G401 (cell line): ENCODE data around the gene RIMS3. TPM values are rescaled to one million over a fixed set of nuclear protein-coding genes. Genes with fewer than 3 reads are reported as not detected.

Experiments
- DNase-seq: peaks from one replicate; pipeline ENCODE4 v3.0.0-alpha.2; 2015; ENCODE audit warnings: low spot score
- in situ Hi-C: cut with HindIII; loops from 2 replicates; pipeline ENCODE4 v1.10.0; 2016; ENCODE audit warnings: low sequenced_read_pairs, mixed read lengths
- total RNA-seq: library from RNA; depleted of rRNA; stranded (reverse); fragments of >200 nt; shearing (Covaris generic); gene quantifications from 2 replicates; pipeline ENCODE4 v1.2.3, GENCODE V29; 2014

The RIMS3 gene
- total RNA-seq, 1 experiment from 2014 or later: 8.2 TPM

DNA sequence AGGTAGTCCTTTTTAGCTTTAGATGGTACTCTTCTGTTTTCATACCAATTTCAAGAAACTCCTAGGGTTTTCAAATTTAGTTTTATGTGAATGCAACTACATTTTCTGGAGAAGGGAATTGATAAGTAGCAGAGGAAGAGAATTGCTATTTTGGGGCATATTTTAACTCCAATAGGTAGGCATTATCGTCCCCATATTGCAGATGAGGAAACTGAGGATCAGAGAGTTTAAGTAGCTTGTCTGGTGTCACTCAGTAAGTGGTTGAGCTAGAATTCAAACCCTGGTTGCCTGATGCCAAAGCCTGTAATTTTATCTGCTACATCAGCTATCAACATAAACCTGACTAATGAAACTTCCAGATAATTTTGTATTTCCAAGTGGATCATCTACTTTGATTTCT lies 27.9 kb upstream of the RIMS3 start:
- in situ Hi-C loops: no loop called here
- DNase-seq: no peak

DNA sequence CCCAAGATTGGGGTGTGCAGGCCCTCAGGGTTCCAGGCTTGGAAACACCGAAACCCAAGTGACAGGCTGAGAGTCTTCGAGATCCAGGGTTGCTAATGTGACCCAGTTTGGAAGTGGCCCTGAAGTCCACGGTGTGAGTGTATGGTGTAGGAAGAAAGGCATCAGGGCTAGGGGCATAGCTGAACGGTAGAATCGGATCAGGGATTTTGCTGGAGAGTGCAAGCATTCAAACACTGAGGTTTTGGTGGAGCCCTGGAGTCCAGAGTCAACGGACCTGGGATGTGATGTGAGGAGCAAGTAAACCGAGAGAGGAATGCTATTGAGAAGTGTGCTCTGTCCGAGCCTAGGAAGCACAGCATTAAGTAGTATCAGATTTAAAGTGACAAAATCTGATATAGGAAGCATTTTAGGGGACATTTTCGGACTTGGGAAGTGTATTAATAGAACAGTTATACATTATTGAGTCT lies 27.0 kb upstream of the RIMS3 start:
- peak; percentile 80 for DNase-seq
- in situ Hi-C loops: no loop called here

- peak; percentile 97 for DNase-seq
- in situ Hi-C loops: no loop called here
Observed at GRCh38 chr1:40691538-40692428, 26.3 kb upstream of the RIMS3 start, which contains the start of gene NFYC. Gene NFYC, plus strand, starts transcription at chr1:40691704. Its CDS starts 47,140 bp downstream, at chr1:40738844.

- DNase-seq: peak; percentile 39
- in situ Hi-C loops: no loop called here
Observed at GRCh38 chr1:40690771-40691537, 25.5 kb upstream of the RIMS3 start.

DNA sequence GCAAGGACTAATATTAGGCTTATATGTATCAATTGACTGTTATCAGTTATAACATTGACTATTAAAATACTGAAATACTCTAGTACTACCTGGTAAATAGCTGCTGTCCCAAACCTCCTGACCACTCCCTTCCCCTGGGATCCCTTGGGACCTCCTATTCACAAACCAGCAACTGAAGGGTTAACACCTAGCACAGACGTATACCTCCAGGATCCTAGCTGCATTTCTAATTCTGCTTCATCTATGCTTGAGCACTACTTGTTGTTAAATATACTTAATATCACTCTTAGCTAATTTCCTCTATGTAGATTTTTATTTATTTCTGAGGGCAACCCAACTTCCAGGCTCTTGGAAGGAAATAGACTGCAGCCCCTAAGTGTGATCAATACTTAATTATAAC lies 24.3 kb upstream of the RIMS3 start:
- in situ Hi-C loops: loop anchor here (10.0 kb wide), 1 partner anchor 155 kb away; the partner anchor contains the start of gene ZNF684
- DNase-seq: no peak

- DNase-seq: no peak
- in situ Hi-C loops: loop anchor here (10.0 kb wide), 1 partner anchor 153 kb away; the partner anchor contains the start of gene ZNF684
Observed at GRCh38 chr1:40687661-40688060, 22.2 kb upstream of the RIMS3 start.

GRCh38 chr1:40687059-40687458 lies 21.6 kb upstream of the RIMS3 start:
- in situ Hi-C loops: loop anchor here (10.0 kb wide), 1 partner anchor 152 kb away; the partner anchor contains the start of gene ZNF684
- DNase-seq: no peak

GRCh38 chr1:40684669-40685068 lies 19.2 kb upstream of the RIMS3 start:
- in situ Hi-C loops: loop anchor here (5.0 to 10.0 kb wide), 2 partner anchors 37 to 150 kb away; partner anchors contain the start of gene ZNF684
- DNase-seq: no peak

DNA sequence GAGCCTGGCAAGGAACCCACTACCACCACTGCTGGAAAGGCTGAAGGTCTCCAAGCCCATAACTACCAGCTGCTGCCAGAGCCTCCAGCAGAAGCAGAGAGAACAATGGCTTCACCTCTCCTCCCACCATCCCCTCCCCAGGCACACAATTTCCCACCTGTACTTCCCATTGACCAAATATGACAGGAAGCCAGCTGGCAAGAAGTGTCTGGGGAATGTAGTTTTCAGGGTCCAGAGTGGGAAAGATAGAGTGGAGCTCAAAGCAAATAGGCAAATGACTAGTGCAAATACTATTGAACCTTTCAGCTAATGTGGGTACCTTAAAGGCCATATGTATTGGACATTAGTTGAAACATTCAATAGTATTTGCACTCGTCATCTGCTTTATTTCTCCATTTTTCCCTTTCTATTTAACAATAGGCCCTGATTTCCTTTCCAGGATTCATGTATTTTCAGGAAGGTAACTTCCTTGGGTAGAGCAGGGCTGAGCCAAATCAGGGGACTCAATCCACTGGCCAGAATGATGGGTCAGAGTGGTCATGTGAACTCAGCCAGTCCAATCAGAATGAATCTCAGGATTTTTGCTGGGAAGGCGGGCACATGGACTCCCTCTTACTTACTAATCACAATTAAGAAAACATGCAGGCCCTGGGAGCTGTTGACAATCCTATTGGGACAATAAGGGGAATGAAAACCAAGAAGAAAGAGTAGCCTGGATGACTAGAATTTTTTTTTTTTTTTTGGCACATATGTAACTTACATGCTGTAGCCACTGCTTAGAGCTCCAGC lies 13.9 kb upstream of the RIMS3 start:
- in situ Hi-C loops: no loop called here
- no peak for DNase-seq

DNA sequence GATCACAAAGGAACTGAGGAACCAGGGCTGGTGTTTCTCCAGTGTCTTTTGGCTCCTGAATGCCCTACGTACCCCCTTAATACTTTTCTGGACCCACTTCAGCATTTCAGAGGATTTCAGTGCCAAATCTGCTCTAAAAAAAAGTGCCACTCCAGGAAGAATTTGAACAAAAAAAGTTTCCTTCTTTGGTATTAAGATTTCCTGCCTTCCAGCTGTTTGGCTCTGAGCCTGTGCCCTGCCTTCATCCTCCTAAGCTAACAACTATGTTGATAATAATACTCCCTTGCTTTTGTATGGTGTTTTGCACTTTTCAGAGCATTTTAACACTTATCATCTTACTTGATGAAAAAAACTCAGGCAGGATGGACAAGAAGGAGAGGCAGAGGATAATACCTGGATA lies 11.0 kb upstream of the RIMS3 start:
- in situ Hi-C loops: no loop called here

DNA sequence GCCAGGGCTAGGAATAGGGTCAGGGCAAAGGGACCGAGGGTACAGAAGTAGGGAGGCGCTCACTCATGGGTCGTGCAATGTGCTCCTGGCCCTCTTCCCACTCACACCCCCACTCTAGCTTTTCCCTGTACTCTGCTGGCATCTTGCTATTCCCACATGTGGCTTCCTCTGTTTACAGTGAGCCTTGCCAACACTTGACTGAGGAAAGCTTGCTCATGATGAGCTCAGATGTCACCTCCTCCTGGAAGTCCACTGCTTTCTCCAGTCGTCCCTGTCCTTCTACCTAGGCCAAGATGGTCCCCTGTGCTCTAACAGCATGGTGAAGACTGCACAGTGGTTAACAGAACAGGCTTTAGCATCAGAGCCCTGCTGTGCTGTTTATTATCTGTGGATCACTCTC lies 8.0 kb upstream of the RIMS3 start:
- in situ Hi-C loops: no loop called here

More for the DNA sequence above, 11.0 kb upstream of the RIMS3 start:
- no peak for DNase-seq

GRCh38 chr1:40668769-40669525 lies 3.5 kb upstream of the RIMS3 start:
- DNase-seq: peak; percentile 94
- in situ Hi-C loops: no loop called here

More for the DNA sequence above, 8.0 kb upstream of the RIMS3 start:
- DNase-seq: no peak

- in situ Hi-C loops: no loop called here
- peak; percentile 70 for DNase-seq
Observed at GRCh38 chr1:40664791-40665190, 691 bp downstream of the RIMS3 start.

GRCh38 chr1:40664167-40664537 lies 1.3 kb downstream of the RIMS3 start:
- in situ Hi-C loops: no loop called here
- DNase-seq: no peak

DNA sequence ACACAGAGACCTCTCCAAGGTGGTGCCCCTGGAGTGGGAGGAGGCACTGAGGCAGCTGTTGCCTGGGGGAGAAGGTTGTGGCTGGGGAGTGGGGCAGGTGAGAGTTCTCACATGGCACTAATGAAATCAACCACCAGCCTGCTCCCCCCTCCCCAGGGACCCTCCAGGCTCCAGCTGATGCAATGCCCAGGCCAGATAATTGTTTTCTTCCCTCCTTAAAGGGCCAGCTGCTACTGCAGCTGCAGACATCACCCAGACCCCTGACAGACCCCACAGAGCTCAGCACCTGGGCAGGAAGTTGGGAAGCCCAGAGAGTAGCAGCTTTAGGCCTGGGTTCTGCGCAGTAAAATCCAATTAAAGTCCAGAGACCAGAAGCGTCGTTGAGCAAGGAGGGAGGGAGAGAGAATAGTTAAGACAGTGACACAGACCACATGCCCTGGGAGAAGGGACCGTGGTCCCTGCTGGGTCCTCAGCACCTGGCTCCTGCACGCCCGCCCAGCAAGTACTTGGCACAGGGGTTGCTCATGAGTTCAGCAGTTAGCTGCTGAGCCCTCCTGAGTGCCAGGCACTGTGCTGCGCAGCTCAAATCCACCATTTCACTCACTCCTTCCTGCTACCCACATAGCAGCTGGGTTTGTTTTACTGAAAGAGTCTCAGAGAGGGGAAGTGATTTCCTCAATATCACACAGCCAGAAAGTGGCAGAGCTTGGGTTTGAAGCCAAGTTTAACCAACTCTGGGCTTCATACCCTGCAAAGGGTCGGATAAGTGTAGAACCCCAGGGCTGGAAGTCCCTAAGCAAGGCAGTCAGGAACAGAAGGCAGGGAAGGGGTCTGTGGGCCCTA lies 1.9 kb downstream of the RIMS3 start:
- in situ Hi-C loops: no loop called here

GRCh38 chr1:40662864-40663263 lies 2.6 kb downstream of the RIMS3 start:
- peak; percentile 27 for DNase-seq
- in situ Hi-C loops: no loop called here

More for the DNA sequence above, 1.9 kb downstream of the RIMS3 start:
- peak; percentile 33 for DNase-seq

DNA sequence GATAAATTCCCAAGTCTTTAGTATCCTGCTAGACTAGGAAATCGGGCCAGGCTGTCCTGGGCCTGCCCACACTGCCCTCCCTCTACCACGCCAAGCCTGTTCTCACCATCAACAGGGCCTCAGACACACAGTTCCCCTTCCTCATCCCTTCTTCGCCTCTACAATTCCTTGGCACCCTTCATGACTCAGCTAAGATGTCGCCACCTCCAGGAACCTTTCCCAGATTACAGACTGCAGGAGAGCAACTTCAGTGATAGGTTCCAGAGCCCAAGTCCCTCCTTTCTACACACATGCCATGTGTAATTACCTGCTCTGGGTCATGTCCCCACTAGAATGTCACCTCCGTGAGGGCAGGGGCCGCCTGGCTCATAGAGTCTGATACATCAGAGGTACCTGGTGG lies 3.3 kb downstream of the RIMS3 start:
- peak; percentile 22 for DNase-seq
- in situ Hi-C loops: no loop called here
